K562 (cell line): ENCODE data around the gene DTNBP1. TPM values are rescaled to one million over a fixed set of nuclear protein-coding genes. Genes with fewer than 3 reads are reported as not detected.

Source experiments
- BCOR ChIP-seq: fragments of 450-650 bp; IDR thresholded peaks from 2 replicates; pipeline ENCODE4 v1.6.1; 2016
- BDP1 ChIP-seq: IDR thresholded peaks from 3 replicates; pipeline ENCODE4 v1.6.1; 2011; ENCODE audit not compliant: insufficient read length, insufficient read depth
- KLF16 ChIP-seq: IDR thresholded peaks from 2 replicates; pipeline ENCODE4 v1.6.1; 2016; ENCODE audit warnings: antibody characterized with exemption
- MAZ ChIP-seq, 2 experiments: fragments of 450-650 bp in 1 of 2; sonication (generic) in 1 of 2; formaldehyde crosslinking; IDR thresholded peaks in 1 of 2; conservative IDR thresholded peaks in 1 of 2; 2 replicates each; pipeline versions ENCODE4 v1.4.0 to v1.5.0; 2020; ENCODE audit warnings: mild to moderate bottlenecking in 1 of 2, missing genetic modification reagents in 1 of 2
- MCM3 ChIP-seq: fragments of 450-650 bp; IDR thresholded peaks from 2 replicates; pipeline ENCODE4 v1.6.1; 2016
- NEUROD1 ChIP-seq: fragments of 150-350 bp; IDR thresholded peaks from 2 replicates; pipeline ENCODE4 v1.6.1; 2014; ENCODE audit warnings: borderline replicate concordance, low read length, low read depth; ENCODE audit not compliant: partially characterized antibody
- NFE2L1 ChIP-seq: fragments of 450-650 bp; IDR thresholded peaks from 2 replicates; pipeline ENCODE4 v1.6.1; 2016; ENCODE audit warnings: missing genetic modification characterization, low read depth, mild to moderate bottlenecking, missing compliant biosample characterization, moderate library complexity, borderline replicate concordance
- POLR2A ChIP-seq: fragments of 450-650 bp; conservative IDR thresholded peaks from 2 replicates; pipeline ENCODE4 v1.6.1; 2016
- ZNF134 ChIP-seq: fragments of 250-450 bp; sonication (Bioruptor Pico); conservative IDR thresholded peaks from 2 replicates; pipeline ENCODE4 v1.4.0; 2020
- ZNF140 ChIP-seq: fragments of 250-450 bp; sonication (Bioruptor Pico); IDR thresholded peaks from 2 replicates; pipeline ENCODE4 v1.8.0; 2021; ENCODE audit warnings: moderate library complexity, mild to moderate bottlenecking, inconsistent platforms
- ZNF263 ChIP-seq: sonication (generic); formaldehyde crosslinking; IDR thresholded peaks from 2 replicates; pipeline ENCODE4 v1.8.0; 2022; ENCODE audit warnings: mild to moderate bottlenecking, missing genetic modification reagents, borderline replicate concordance
- polyA plus RNA-seq, 8 experiments: library from polyadenylated mRNA; depleted of rRNA in 4 of 8; stranded (reverse) in 5 of 8; unstranded in 3 of 8; fragments of >200 nt; fragmentation: Nextera tagmentation in 2 of 8; fragmentation: Illumina TruSeq in 1 of 8; extraction: Ambion mirVana in 2 of 8; extraction: Trizol in 1 of 8; gene quantifications; 2 replicates each; pipeline versions ENCODE4 v1.2.1 to v1.2.3, GENCODE V29; 2011 to 2014; ENCODE audit warnings: inconsistent platforms in 1 of 8, missing spikeins in 1 of 8
- total RNA-seq, 7 experiments: library from RNA; depleted of rRNA in 6 of 7; stranded (reverse); fragments of >200 nt in 6 of 7; fragmentation: Illumina TruSeq in 2 of 7; extraction: Trizol in 2 of 7; gene quantifications; 2 replicates each; pipeline versions ENCODE4 v1.2.1 to v1.2.3, GENCODE V29; 2011 to 2021; ENCODE audit warnings: low replicate concordance in 1 of 7
- TF ChIP-seq, protein P1 (sequence below): fragments of 450-650 bp; IDR thresholded peaks from 2 replicates; pipeline ENCODE4 v1.6.1; 2016; ENCODE audit warnings: mild to moderate bottlenecking, moderate library complexity
- TF ChIP-seq, protein P2 (sequence below): fragments of 250-450 bp; sonication (Bioruptor Pico); IDR thresholded peaks from 2 replicates; pipeline ENCODE4 v1.5.0; 2021
- TF ChIP-seq, protein P3 (sequence below), 2 experiments: fragments of 450-650 bp; conservative IDR thresholded peaks; 2 replicates each; pipeline ENCODE4 v1.6.1; 2017; ENCODE audit warnings: mild to moderate bottlenecking in 2 of 2, moderate library complexity in 2 of 2

DTNBP1 gene
- total and polyA plus RNA-seq, 9 of the 15 experiments (the other 6 are each of a cell fraction or from before 2014, with no cell fraction given): 16.7 to 54.5 (median 21.4) TPM

DNA sequence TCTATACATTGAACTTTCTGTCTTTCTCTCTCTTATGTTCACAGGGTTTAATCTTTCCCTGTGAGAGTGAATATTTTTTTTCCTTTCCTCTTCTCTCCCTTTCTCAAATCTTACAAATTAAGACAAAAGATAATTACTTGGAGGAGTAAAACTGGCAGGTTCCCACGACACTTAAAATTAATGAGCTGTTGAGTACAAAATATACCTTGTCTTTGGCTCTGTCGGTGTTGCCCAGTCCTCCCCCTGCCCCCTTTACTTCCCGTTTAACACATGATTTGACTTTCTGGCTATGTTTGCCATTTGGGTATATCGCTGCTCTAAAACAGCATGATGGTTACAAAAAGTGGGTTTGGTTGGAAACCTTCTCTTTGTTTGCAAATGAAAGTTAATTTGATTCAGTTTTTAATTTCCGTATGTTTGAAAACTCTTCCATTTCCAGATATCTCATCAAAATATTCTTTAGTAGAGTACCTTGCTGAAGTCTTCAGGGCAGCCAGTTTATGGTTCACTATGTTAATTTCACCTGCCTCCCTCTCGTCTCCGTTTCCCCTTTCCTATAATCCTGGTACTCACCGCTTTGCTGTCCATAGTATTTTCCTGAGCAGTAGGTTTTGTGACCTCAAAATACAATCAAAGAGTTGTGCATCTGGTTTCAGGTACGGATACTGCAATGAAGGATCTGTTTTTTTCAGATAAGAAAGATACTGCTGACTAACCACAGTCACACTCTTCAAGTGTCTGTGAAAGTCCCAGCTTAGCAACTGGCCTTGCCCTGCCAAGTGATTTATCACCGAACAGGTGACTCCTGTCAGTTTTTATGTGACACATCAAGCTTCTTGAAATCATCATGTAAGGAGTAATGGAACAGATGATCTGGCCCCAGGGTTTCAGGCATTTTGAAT is 181.2 kb downstream of the DTNBP1 start (continued):
- TF ChIP-seq, protein P1, sequence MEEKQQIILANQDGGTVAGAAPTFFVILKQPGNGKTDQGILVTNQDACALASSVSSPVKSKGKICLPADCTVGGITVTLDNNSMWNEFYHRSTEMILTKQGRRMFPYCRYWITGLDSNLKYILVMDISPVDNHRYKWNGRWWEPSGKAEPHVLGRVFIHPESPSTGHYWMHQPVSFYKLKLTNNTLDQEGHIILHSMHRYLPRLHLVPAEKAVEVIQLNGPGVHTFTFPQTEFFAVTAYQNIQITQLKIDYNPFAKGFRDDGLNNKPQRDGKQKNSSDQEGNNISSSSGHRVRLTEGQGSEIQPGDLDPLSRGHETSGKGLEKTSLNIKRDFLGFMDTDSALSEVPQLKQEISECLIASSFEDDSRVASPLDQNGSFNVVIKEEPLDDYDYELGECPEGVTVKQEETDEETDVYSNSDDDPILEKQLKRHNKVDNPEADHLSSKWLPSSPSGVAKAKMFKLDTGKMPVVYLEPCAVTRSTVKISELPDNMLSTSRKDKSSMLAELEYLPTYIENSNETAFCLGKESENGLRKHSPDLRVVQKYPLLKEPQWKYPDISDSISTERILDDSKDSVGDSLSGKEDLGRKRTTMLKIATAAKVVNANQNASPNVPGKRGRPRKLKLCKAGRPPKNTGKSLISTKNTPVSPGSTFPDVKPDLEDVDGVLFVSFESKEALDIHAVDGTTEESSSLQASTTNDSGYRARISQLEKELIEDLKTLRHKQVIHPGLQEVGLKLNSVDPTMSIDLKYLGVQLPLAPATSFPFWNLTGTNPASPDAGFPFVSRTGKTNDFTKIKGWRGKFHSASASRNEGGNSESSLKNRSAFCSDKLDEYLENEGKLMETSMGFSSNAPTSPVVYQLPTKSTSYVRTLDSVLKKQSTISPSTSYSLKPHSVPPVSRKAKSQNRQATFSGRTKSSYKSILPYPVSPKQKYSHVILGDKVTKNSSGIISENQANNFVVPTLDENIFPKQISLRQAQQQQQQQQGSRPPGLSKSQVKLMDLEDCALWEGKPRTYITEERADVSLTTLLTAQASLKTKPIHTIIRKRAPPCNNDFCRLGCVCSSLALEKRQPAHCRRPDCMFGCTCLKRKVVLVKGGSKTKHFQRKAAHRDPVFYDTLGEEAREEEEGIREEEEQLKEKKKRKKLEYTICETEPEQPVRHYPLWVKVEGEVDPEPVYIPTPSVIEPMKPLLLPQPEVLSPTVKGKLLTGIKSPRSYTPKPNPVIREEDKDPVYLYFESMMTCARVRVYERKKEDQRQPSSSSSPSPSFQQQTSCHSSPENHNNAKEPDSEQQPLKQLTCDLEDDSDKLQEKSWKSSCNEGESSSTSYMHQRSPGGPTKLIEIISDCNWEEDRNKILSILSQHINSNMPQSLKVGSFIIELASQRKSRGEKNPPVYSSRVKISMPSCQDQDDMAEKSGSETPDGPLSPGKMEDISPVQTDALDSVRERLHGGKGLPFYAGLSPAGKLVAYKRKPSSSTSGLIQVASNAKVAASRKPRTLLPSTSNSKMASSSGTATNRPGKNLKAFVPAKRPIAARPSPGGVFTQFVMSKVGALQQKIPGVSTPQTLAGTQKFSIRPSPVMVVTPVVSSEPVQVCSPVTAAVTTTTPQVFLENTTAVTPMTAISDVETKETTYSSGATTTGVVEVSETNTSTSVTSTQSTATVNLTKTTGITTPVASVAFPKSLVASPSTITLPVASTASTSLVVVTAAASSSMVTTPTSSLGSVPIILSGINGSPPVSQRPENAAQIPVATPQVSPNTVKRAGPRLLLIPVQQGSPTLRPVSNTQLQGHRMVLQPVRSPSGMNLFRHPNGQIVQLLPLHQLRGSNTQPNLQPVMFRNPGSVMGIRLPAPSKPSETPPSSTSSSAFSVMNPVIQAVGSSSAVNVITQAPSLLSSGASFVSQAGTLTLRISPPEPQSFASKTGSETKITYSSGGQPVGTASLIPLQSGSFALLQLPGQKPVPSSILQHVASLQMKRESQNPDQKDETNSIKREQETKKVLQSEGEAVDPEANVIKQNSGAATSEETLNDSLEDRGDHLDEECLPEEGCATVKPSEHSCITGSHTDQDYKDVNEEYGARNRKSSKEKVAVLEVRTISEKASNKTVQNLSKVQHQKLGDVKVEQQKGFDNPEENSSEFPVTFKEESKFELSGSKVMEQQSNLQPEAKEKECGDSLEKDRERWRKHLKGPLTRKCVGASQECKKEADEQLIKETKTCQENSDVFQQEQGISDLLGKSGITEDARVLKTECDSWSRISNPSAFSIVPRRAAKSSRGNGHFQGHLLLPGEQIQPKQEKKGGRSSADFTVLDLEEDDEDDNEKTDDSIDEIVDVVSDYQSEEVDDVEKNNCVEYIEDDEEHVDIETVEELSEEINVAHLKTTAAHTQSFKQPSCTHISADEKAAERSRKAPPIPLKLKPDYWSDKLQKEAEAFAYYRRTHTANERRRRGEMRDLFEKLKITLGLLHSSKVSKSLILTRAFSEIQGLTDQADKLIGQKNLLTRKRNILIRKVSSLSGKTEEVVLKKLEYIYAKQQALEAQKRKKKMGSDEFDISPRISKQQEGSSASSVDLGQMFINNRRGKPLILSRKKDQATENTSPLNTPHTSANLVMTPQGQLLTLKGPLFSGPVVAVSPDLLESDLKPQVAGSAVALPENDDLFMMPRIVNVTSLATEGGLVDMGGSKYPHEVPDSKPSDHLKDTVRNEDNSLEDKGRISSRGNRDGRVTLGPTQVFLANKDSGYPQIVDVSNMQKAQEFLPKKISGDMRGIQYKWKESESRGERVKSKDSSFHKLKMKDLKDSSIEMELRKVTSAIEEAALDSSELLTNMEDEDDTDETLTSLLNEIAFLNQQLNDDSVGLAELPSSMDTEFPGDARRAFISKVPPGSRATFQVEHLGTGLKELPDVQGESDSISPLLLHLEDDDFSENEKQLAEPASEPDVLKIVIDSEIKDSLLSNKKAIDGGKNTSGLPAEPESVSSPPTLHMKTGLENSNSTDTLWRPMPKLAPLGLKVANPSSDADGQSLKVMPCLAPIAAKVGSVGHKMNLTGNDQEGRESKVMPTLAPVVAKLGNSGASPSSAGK: no peak
- TF ChIP-seq MAZ (CRISPR knock-in tag; conservative IDR thresholded peaks at IDR 0.05 in 1 of 2, IDR thresholded peaks at IDR 0.05 in 1 of 2) (no peak), NEUROD1 (no peak), NFE2L1 (tag) (no peak), MCM3 (no peak), ZNF140 (no peak), BCOR (no peak), ZNF263 (CRISPR knock-in tag) (0 out of 2 replicates have a peak, but pooled peaks have one; percentile 55), POLR2A (no peak), BDP1 (no peak), KLF16 (peak; percentile 81), ZNF134 (CRISPR knock-in tag) (no peak)
- TF ChIP-seq, protein P2, sequence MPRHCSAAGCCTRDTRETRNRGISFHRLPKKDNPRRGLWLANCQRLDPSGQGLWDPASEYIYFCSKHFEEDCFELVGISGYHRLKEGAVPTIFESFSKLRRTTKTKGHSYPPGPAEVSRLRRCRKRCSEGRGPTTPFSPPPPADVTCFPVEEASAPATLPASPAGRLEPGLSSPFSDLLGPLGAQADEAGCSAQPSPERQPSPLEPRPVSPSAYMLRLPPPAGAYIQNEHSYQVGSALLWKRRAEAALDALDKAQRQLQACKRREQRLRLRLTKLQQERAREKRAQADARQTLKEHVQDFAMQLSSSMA (CRISPR knock-in tag): no peak
- TF ChIP-seq, protein P3, sequence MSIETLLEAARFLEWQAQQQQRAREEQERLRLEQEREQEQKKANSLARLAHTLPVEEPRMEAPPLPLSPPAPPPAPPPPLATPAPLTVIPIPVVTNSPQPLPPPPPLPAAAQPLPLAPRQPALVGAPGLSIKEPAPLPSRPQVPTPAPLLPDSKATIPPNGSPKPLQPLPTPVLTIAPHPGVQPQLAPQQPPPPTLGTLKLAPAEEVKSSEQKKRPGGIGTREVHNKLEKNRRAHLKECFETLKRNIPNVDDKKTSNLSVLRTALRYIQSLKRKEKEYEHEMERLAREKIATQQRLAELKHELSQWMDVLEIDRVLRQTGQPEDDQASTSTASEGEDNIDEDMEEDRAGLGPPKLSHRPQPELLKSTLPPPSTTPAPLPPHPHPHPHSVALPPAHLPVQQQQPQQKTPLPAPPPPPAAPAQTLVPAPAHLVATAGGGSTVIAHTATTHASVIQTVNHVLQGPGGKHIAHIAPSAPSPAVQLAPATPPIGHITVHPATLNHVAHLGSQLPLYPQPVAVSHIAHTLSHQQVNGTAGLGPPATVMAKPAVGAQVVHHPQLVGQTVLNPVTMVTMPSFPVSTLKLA (conservative IDR thresholded peaks at IDR 0.05): peak; percentile 47 to 59; a peak in 2 of 4 replicates
